HepG2 (cell line): Measurements from ENCODE around the gene STK36. TPM values are rescaled to one million over a fixed set of nuclear protein-coding genes. Genes with fewer than 3 reads are reported as not detected.

Source experiments
- CC2D1A ChIP-seq: sonication (generic); formaldehyde crosslinking; IDR thresholded peaks from 2 replicates; pipeline ENCODE4 v1.8.1; 2023; ENCODE audit warnings: mild to moderate bottlenecking, missing genetic modification reagents
- EED ChIP-seq: sonication (generic); formaldehyde crosslinking; IDR thresholded peaks from 2 replicates; pipeline ENCODE4 v1.5.0; 2020; ENCODE audit warnings: mild to moderate bottlenecking, missing genetic modification reagents
- HOXA3 ChIP-seq: sonication (generic); formaldehyde crosslinking; IDR thresholded peaks from 2 replicates; pipeline ENCODE4 v1.5.0; 2020; ENCODE audit warnings: missing genetic modification reagents
- PAXIP1 ChIP-seq: sonication (generic); formaldehyde crosslinking; conservative IDR thresholded peaks from 2 replicates; pipeline ENCODE4 v1.4.0; 2020; ENCODE audit warnings: mild to moderate bottlenecking, missing genetic modification reagents, moderate library complexity
- REPIN1 ChIP-seq: sonication (generic); formaldehyde crosslinking; IDR thresholded peaks from 2 replicates; pipeline ENCODE4 v1.8.0; 2022; ENCODE audit warnings: missing genetic modification reagents, low read depth, mild to moderate bottlenecking, borderline replicate concordance
- SP2 ChIP-seq: sonication (generic); formaldehyde crosslinking; IDR thresholded peaks from 2 replicates; pipeline ENCODE4 v1.5.1; 2020; ENCODE audit warnings: mild to moderate bottlenecking, missing genetic modification reagents
- ZNF318 ChIP-seq: sonication (generic); formaldehyde crosslinking; IDR thresholded peaks from 2 replicates; pipeline ENCODE4 v1.4.0; 2020; ENCODE audit warnings: mild to moderate bottlenecking, missing genetic modification reagents
- ZNF446 ChIP-seq: sonication (generic); formaldehyde crosslinking; IDR thresholded peaks from 2 replicates; pipeline ENCODE4 v1.5.0; 2020; ENCODE audit warnings: mild to moderate bottlenecking, missing genetic modification reagents
- ZNF768 ChIP-seq: sonication (generic); formaldehyde crosslinking; IDR thresholded peaks from 2 replicates; pipeline ENCODE4 v1.4.0; 2020; ENCODE audit warnings: missing genetic modification reagents
- polyA plus RNA-seq, 8 experiments: library from polyadenylated mRNA; depleted of rRNA in 3 of 8; stranded (reverse) in 7 of 8; unstranded in 1 of 8; fragments of >200 nt; fragmentation: Illumina TruSeq in 4 of 8; extraction: Trizol in 4 of 8; gene quantifications; 2 replicates each; pipeline versions ENCODE4 v1.2.1 to v1.2.3, GENCODE V29; 2011 to 2016; ENCODE audit warnings: low read depth in 4 of 8, missing spikeins in 1 of 8, mixed read lengths in 1 of 8; ENCODE audit not compliant: insufficient read depth in 1 of 8
- total RNA-seq, 5 experiments: library from RNA; depleted of rRNA; stranded (reverse); fragments of >200 nt; fragmentation: Illumina TruSeq; extraction: Trizol; gene quantifications; 2 replicates each; pipeline ENCODE4 v1.2.3, GENCODE V29; 2016; ENCODE audit warnings: low read depth in 1 of 5

Gene STK36
- total and polyA plus RNA-seq, 2 of the 13 experiments (the other 11 are each of a cell fraction or from before 2014, with no cell fraction given), result 45.9 to 83.5 TPM

- TF ChIP-seq ZNF318, result 0 out of 2 replicates have a peak, but pooled peaks have one; percentile 11
- TF ChIP-seq PAXIP1 (CRISPR knock-in tag), result no peak
- peak; percentile 93 for TF ChIP-seq EED (CRISPR knock-in tag)
- 0 out of 2 replicates have a peak, but pooled peaks have one; percentile 32 for TF ChIP-seq SP2
- 0 out of 2 replicates have a peak, but pooled peaks have one; percentile 23 for TF ChIP-seq CC2D1A (CRISPR knock-in tag)
- TF ChIP-seq ZNF768 (CRISPR knock-in tag), result no peak
- TF ChIP-seq HOXA3 (CRISPR knock-in tag), result 0 out of 2 replicates have a peak, but pooled peaks have one; percentile 15
- TF ChIP-seq ZNF446 (CRISPR knock-in tag), result peak; percentile 90; the same call in 1 of the 2 replicates
- peak; percentile 13; the same call in 1 of the 2 replicates for TF ChIP-seq REPIN1 (CRISPR knock-in tag)
Observed at GRCh38 chr2:218658671-218659257, 13.1 kb upstream of the STK36 start (continued).
